ENCODE measurements around the gene RASAL2.

DNA sequence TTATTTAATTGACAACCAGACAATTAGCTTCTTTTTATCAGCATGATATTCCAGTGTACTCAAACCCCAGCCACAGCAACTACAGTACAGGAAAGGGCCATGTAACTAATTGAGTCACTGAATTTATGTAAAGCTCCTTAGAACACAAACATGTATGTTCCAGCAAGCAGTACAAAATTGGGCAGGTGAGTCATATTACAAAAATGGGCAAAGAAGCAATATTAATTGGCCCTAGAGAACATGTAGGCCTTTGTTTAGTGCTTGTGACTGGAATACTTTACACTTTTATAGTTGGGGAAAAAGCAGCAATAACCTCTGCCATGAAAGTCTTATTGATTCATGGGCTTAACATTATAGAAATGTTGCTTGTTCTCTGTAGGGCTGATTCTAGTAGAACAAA lies 371.1 kb downstream of the RASAL2 start:
- TF ChIP-seq HDGF (IDR thresholded peaks at IDR 0.05; ENCODE audit: borderline replicate concordance), result no peak
- TF ChIP-seq SUZ12 (IDR thresholded peaks at IDR 0.05), result no peak
- no peak for TF ChIP-seq TARDBP (IDR thresholded peaks at IDR 0.05)
- TF ChIP-seq ARNT (IDR thresholded peaks at IDR 0.05), result no peak
- TF ChIP-seq SP1 (IDR thresholded peaks at IDR 0.05), result no peak
- no peak for TF ChIP-seq FOXK2 (IDR thresholded peaks at IDR 0.05)
- TF ChIP-seq, protein P1, sequence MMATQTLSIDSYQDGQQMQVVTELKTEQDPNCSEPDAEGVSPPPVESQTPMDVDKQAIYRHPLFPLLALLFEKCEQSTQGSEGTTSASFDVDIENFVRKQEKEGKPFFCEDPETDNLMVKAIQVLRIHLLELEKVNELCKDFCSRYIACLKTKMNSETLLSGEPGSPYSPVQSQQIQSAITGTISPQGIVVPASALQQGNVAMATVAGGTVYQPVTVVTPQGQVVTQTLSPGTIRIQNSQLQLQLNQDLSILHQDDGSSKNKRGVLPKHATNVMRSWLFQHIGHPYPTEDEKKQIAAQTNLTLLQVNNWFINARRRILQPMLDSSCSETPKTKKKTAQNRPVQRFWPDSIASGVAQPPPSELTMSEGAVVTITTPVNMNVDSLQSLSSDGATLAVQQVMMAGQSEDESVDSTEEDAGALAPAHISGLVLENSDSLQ (IDR thresholded peaks at IDR 0.05), result no peak
- TF ChIP-seq NFRKB (IDR thresholded peaks at IDR 0.05), result no peak
- TF ChIP-seq FOXM1 (IDR thresholded peaks at IDR 0.05; ENCODE audit: borderline replicate concordance), result no peak
- no peak for TF ChIP-seq FOXA1 (IDR thresholded peaks at IDR 0.05)
- no peak for TF ChIP-seq ELF4 (IDR thresholded peaks at IDR 0.05)
- TF ChIP-seq BHLHE40 (IDR thresholded peaks at IDR 0.05; ENCODE audit: borderline replicate concordance), result no peak

All from HEK293T (cell line).